PC-3 (cell line): ENCODE data around the gene CAPN12. TPM values are rescaled to one million over a fixed set of nuclear protein-coding genes. Genes with fewer than 3 reads are reported as not detected.

Experiments
- ATAC-seq: fragments of 200-7000 bp; cut with Tn5 transposase; 2 replicates; pipeline ENCODE4 v1.9.1; 2020; ENCODE audit warnings: mild to moderate bottlenecking, moderate library complexity
- BruUV-seq: library from RNA; stranded (reverse); fragments of 400-500 nt; replicated peaks from 2 replicates; lab custom pipeline; 2021; lab: Mats Ljungman, UMichigan
- CTCF ChIA-PET: fragments of 300-600 bp; sonication (Branson Sonifier 250); formaldehyde crosslinking; loops from one replicate; lab custom pipeline; 2022; ENCODE audit warnings: antibody characterized with exemption; lab: Charles Lee
- POLR2A ChIA-PET: fragments of 300-600 bp; sonication (Branson Sonifier 250); formaldehyde crosslinking; loops from one replicate; lab custom pipeline; 2022; ENCODE audit warnings: antibody characterized with exemption; ENCODE audit not compliant: unreplicated experiment; lab: Charles Lee
- DNase-seq: peaks from one replicate; pipeline ENCODE4 v3.0.0-alpha.2; 2015
- H2AFZ ChIP-seq: fragments of 300-600 bp; sonication (generic); 2 replicates; pipeline ENCODE4 v1.6.0; 2016; ENCODE audit warnings: antibody characterized with exemption, low read length
- H3F3A ChIP-seq: fragments of 300-600 bp; sonication (generic); one replicate; pipeline ENCODE4 v1.6.0; 2017; ENCODE audit warnings: antibody characterized with exemption, low read length, control low read depth, mild to moderate bottlenecking; ENCODE audit not compliant: unreplicated experiment
- H3K27ac ChIP-seq: fragments of 300-600 bp; sonication (generic); 2 replicates; pipeline ENCODE4 v1.5.1; 2016; ENCODE audit warnings: mild to moderate bottlenecking, low read length
- H3K27me3 ChIP-seq: fragments of 300-600 bp; sonication (generic); 2 replicates; pipeline ENCODE4 v1.6.1; 2016; ENCODE audit warnings: low read length, mixed read lengths
- H3K36me3 ChIP-seq: fragments of 300-600 bp; sonication (generic); 2 replicates; pipeline ENCODE4 v1.6.1; 2016; ENCODE audit warnings: low read depth, mixed run types, low read length, mixed read lengths
- H3K4me1 ChIP-seq: fragments of 300-600 bp; sonication (generic); 2 replicates; pipeline ENCODE4 v1.5.1; 2016; ENCODE audit warnings: low read length; ENCODE audit not compliant: insufficient read depth
- H3K4me2 ChIP-seq: fragments of 300-600 bp; sonication (generic); 2 replicates; pipeline ENCODE4 v1.6.0; 2016; ENCODE audit warnings: low read length
- H3K4me3 ChIP-seq: fragments of 300-600 bp; sonication (generic); 2 replicates; pipeline ENCODE4 v1.5.1; 2016; ENCODE audit warnings: mild to moderate bottlenecking, low read length, mixed read lengths
- H3K79me2 ChIP-seq: fragments of 300-600 bp; sonication (generic); 2 replicates; pipeline ENCODE4 v1.6.1; 2017; ENCODE audit warnings: low read length, mixed read lengths
- H3K9ac ChIP-seq: fragments of 300-600 bp; sonication (generic); 2 replicates; pipeline ENCODE4 v1.6.0; 2016; ENCODE audit warnings: mild to moderate bottlenecking, low read length
- H3K9me2 ChIP-seq: fragments of 300-600 bp; sonication (generic); replicated peaks from 2 replicates; pipeline ENCODE4 v1.6.1; 2016; ENCODE audit warnings: mixed run types, low read length, mixed read lengths
- H3K9me3 ChIP-seq: fragments of 300-600 bp; sonication (generic); 2 replicates; pipeline ENCODE4 v1.6.1; 2016; ENCODE audit warnings: low read length, mixed read lengths
- H4K20me1 ChIP-seq: fragments of 300-600 bp; sonication (generic); 2 replicates; pipeline ENCODE4 v1.6.1; 2016; ENCODE audit warnings: low read length, mixed read lengths
- EZH2 ChIP-seq: fragments of 300-600 bp; sonication (generic); IDR thresholded peaks from one replicate; pipeline ENCODE4 v1.6.1; 2017; ENCODE audit warnings: antibody characterized with exemption, mild to moderate bottlenecking, low read length; ENCODE audit not compliant: unreplicated experiment
- EZH2phosphoT487 ChIP-seq: fragments of 300-600 bp; sonication (generic); IDR thresholded peaks from 2 replicates; pipeline ENCODE4 v1.6.1; 2018; ENCODE audit warnings: mild to moderate bottlenecking, antibody characterized with exemption, low read length, borderline replicate concordance
- intact Hi-C: fragments of 100-400 bp; cut with micrococcal nuclease; formaldehyde crosslinking; loops from 2 replicates; pipeline ENCODE4 v1.9.0; 2023
- total RNA-seq: library from RNA; depleted of rRNA; stranded (reverse); fragments of >200 nt; gene quantifications from 2 replicates; pipeline ENCODE4 v1.2.3, GENCODE V29; 2014
- TF ChIP-seq, protein P1 (sequence below): fragments of 300-600 bp; sonication (generic); conservative IDR thresholded peaks from 2 replicates; pipeline ENCODE4 v1.5.1; 2017; ENCODE audit warnings: antibody characterized with exemption, low read depth, mild to moderate bottlenecking, low read length

CAPN12 gene
- total RNA-seq, 1 experiment from 2014 or later, result 3.8 TPM

DNA sequence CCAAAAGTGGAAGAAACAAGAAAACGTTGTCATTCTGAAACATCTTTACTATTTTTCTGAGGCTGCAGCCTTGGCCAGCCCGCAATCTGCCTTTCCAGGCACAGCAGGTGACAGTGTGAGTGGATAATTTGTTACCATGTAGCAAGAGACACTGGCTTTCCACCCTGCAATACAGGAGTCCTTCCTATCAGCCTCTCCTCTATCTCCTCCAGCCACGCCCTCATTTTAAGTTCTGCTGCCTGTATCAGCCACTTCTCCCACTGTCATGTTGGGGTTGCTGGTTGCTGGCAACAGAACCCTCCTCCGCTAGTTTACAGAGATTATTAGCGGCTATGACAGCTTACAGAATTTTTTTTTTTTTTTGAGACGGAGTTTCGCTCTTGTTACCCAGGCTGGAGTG, 36.8 kb upstream of the CAPN12 start:
- H3K9me2 ChIP-seq, result no peaks in the 10 kb centered on the region
- BruUV-seq, result no TSS peak
- DNase-seq, result no peak
- intact Hi-C loops, result no loop called here
- no peak overlapping the region for H3K4me3 ChIP-seq
- ATAC-seq, result no peak
- no peaks in the 10 kb centered on the region for H3K9me3 ChIP-seq
- POLR2A ChIA-PET, result no interaction called here
- no peak overlapping the region for H2AFZ ChIP-seq
- no peaks in the 10 kb centered on the region for H3K36me3 ChIP-seq
- no peak overlapping the region for H3K4me2 ChIP-seq
- no peaks in the 10 kb centered on the region for H3K27me3 ChIP-seq
- no peaks in the 10 kb centered on the region for H3K79me2 ChIP-seq
- H4K20me1 ChIP-seq, result no peaks in the 10 kb centered on the region
- no peak for TF ChIP-seq EZH2phosphoT487
- TF ChIP-seq, protein P1, sequence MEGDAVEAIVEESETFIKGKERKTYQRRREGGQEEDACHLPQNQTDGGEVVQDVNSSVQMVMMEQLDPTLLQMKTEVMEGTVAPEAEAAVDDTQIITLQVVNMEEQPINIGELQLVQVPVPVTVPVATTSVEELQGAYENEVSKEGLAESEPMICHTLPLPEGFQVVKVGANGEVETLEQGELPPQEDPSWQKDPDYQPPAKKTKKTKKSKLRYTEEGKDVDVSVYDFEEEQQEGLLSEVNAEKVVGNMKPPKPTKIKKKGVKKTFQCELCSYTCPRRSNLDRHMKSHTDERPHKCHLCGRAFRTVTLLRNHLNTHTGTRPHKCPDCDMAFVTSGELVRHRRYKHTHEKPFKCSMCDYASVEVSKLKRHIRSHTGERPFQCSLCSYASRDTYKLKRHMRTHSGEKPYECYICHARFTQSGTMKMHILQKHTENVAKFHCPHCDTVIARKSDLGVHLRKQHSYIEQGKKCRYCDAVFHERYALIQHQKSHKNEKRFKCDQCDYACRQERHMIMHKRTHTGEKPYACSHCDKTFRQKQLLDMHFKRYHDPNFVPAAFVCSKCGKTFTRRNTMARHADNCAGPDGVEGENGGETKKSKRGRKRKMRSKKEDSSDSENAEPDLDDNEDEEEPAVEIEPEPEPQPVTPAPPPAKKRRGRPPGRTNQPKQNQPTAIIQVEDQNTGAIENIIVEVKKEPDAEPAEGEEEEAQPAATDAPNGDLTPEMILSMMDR, result no peak
- TF ChIP-seq EZH2, result no peak
- H3K9ac ChIP-seq, result no peak overlapping the region
- CTCF ChIA-PET, result no interaction called here
- H3K27ac ChIP-seq, result no peak overlapping the region
- H3F3A ChIP-seq, result no peaks in the 10 kb centered on the region
- H3K4me1 ChIP-seq, result no peaks in the 10 kb centered on the region

DNA sequence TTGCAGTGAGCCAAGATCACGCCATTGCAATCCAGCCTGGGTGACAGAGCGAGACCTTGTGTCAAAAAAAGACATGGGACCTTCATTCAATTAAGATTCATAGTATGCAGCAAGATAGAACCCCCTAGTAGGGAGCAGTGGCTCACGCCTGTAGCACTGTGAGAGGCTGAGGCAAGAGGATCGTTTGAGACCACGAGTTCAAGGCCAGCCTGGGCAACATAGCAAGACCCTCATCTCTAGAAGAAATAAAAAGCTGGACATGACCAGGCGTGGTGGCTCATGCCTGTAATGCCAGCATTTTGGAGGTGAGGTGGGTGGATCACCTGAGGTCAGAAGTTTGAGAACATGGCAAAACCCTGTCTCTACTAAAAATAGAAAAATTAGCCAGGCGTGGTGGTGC, 36.2 kb upstream of the CAPN12 start:
- H3F3A ChIP-seq, result no peaks in the 10 kb centered on the region
- H3K9me3 ChIP-seq, result no peaks in the 10 kb centered on the region
- no peaks in the 10 kb centered on the region for H3K27me3 ChIP-seq
- H3K4me2 ChIP-seq, result no peak overlapping the region
- no peaks in the 10 kb centered on the region for H4K20me1 ChIP-seq
- no peaks in the 10 kb centered on the region for H3K4me1 ChIP-seq
- DNase-seq, result no peak
- POLR2A ChIA-PET, result no interaction called here
- TF ChIP-seq EZH2phosphoT487 (no peak), EZH2 (no peak)
- TF ChIP-seq, protein P1, result no peak
- no peaks in the 10 kb centered on the region for H3K36me3 ChIP-seq
- no peak overlapping the region for H2AFZ ChIP-seq
- no peaks in the 10 kb centered on the region for H3K79me2 ChIP-seq
- H3K9ac ChIP-seq, result no peak overlapping the region
- H3K4me3 ChIP-seq, result no peak overlapping the region
- H3K9me2 ChIP-seq, result no peaks in the 10 kb centered on the region
- CTCF ChIA-PET, result no interaction called here
- H3K27ac ChIP-seq, result no peak overlapping the region
- no TSS peak for BruUV-seq
- intact Hi-C loops, result no loop called here
- no peak for ATAC-seq

DNA sequence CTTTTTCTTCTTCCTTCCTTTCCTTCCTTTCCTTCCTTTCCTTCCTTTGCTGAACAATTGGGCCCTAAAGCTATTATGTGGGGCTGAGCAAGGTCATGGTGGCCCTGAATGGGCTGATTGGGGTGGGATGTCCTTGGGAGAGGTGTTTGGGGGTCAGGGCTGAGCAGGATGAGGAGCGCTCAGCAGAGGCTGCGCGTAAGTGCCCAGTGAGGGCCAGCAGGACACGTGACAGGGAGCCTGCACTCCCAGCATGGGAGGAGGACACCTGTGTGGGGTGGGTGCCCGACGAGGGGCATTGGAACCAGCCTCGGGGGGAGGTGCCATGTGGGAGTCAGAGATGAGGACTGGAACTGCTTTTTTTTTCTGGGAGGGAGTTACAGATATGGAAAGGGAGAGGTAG, 34.5 kb upstream of the CAPN12 start:
- H4K20me1 ChIP-seq, result no peaks in the 10 kb centered on the region
- no peak overlapping the region for H3K27ac ChIP-seq
- TF ChIP-seq EZH2, result no peak
- no peak for TF ChIP-seq EZH2phosphoT487
- TF ChIP-seq, protein P1, result no peak
- no peak overlapping the region for H3K4me3 ChIP-seq
- H3K9me2 ChIP-seq, result no peaks in the 10 kb centered on the region
- POLR2A ChIA-PET, result no interaction called here
- DNase-seq (no peak), ATAC-seq (no peak)
- no peaks in the 10 kb centered on the region for H3K27me3 ChIP-seq
- H3F3A ChIP-seq, result no peaks in the 10 kb centered on the region
- intact Hi-C loops, result no loop called here
- H3K36me3 ChIP-seq, result no peaks in the 10 kb centered on the region
- H2AFZ ChIP-seq, result no peak overlapping the region
- H3K4me2 ChIP-seq, result no peak overlapping the region
- H3K9ac ChIP-seq, result no peak overlapping the region
- H3K9me3 ChIP-seq, result no peaks in the 10 kb centered on the region
- CTCF ChIA-PET, result no interaction called here
- no TSS peak for BruUV-seq
- H3K79me2 ChIP-seq, result no peaks in the 10 kb centered on the region
- H3K4me1 ChIP-seq, result no peaks in the 10 kb centered on the region
